Stimulated activated CD4-positive, alpha-beta T cell treated with anti-CD3 and anti-CD28 coated beads, Interleukin-12 subunit alpha, Interleukin-12 subunit beta, amount 100 ng/mL, for 24 hours (primary cell): Measurements from ENCODE around the gene NCOA6.

Experiments
- DNase-seq, 2 experiments: peaks; one replicate each; pipeline ENCODE4 v3.0.0-alpha.2; 2020; ENCODE audit warnings: low read depth in 2 of 2

The NCOA6 gene

GRCh38 chr20:34825530-34826362 lies at the start of gene NCOA6:
TSS of gene NCOA6 (minus strand) at chr20:34825651. CDS start at chr20:34782355, 43,296 bp downstream.
- peak; percentile 72 to 84 for DNase-seq

- DNase-seq, result peak; percentile 18 to 55
Measured at GRCh38 chr20:34874094-34874654, 48.7 kb upstream of the NCOA6 start.

- no peak for DNase-seq
Measured at GRCh38 chr20:34873583-34874093, 48.2 kb upstream of the NCOA6 start.

GRCh38 chr20:34872622-34873224 lies 47.3 kb upstream of the NCOA6 start, which contains the start of gene GGT7:
TSS of gene GGT7 (minus strand) at chr20:34872856. CDS start at chr20:34872815, 41 bp downstream.
- peak; percentile 74 to 87 for DNase-seq

- DNase-seq, result no peak
Measured at GRCh38 chr20:34871966-34872621, 46.6 kb upstream of the NCOA6 start.

- DNase-seq, result no peak
Measured at GRCh38 chr20:34871320-34871926, 46.0 kb upstream of the NCOA6 start.

GRCh38 chr20:34864216-34864615 lies 38.8 kb upstream of the NCOA6 start:
- no peak for DNase-seq

- no peak for DNase-seq
Measured at GRCh38 chr20:34863421-34863965, 38.0 kb upstream of the NCOA6 start.

GRCh38 chr20:34862724-34863123 lies 37.3 kb upstream of the NCOA6 start:
- DNase-seq, result no peak

GRCh38 chr20:34861386-34862084 lies 36.1 kb upstream of the NCOA6 start:
- DNase-seq, result no peak

GRCh38 chr20:34859826-34860545 lies 34.5 kb upstream of the NCOA6 start:
- no peak for DNase-seq

GRCh38 chr20:34859367-34859766 lies 33.9 kb upstream of the NCOA6 start:
- DNase-seq, result no peak

GRCh38 chr20:34852298-34852697 lies 26.8 kb upstream of the NCOA6 start:
- no peak for DNase-seq

- no peak for DNase-seq
Measured at GRCh38 chr20:34850969-34851368, 25.5 kb upstream of the NCOA6 start.

GRCh38 chr20:34849778-34850177 lies 24.3 kb upstream of the NCOA6 start:
- no peak for DNase-seq

- DNase-seq, result no peak
Measured at GRCh38 chr20:34848597-34848996, 23.1 kb upstream of the NCOA6 start.

- no peak for DNase-seq
Measured at GRCh38 chr20:34843421-34843820, 18.0 kb upstream of the NCOA6 start.

GRCh38 chr20:34842143-34842542 lies 16.7 kb upstream of the NCOA6 start:
- DNase-seq, result no peak

- no peak for DNase-seq
Measured at GRCh38 chr20:34834459-34834893, 9.0 kb upstream of the NCOA6 start.

GRCh38 chr20:34831936-34832335 lies 6.5 kb upstream of the NCOA6 start:
- no peak for DNase-seq
